HFF-Myc (cell line): ENCODE results near the gene FBXO34.

ENCODE experiments used
- DNase-seq: peaks from one replicate; pipeline ENCODE4 v3.0.0-alpha.2; 2011; ENCODE audit warnings: low read depth; ENCODE audit errors: extremely low read depth
- H3K4me3 ChIP-seq: replicated peaks from 2 replicates; pipeline ENCODE4 v1.5.1; 2011; ENCODE audit warnings: low read depth, mild to moderate bottlenecking, control low read depth, low read length
- CTCF ChIP-seq: IDR thresholded peaks from 2 replicates; pipeline ENCODE4 v1.5.1; 2012; ENCODE audit warnings: mild to moderate bottlenecking, low read depth, low read length, control low read depth; ENCODE audit errors: missing control alignments

The FBXO34 gene

DNA sequence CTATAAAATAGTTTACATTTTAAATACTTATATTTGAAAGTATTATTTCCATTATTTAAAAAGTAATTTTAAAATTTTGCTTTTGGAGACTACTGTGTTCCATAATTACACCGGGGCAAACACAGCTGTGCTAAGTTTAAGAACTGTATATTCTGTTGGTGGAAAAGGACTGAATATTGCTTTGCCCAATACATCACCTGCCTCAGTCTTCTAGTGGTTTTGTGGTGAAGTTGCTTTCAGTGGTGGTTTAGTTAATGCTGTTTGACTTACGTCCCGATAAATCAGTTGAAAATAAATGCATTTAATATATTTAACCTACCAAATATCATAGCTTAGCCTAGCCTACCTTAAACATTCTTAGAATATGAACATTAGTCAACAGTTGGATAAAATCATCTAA is 23.4 kb downstream of the FBXO34 start:
- H3K4me3 ChIP-seq, result no peak overlapping the region
- no peak for TF ChIP-seq CTCF
- DNase-seq, result no peak

DNA sequence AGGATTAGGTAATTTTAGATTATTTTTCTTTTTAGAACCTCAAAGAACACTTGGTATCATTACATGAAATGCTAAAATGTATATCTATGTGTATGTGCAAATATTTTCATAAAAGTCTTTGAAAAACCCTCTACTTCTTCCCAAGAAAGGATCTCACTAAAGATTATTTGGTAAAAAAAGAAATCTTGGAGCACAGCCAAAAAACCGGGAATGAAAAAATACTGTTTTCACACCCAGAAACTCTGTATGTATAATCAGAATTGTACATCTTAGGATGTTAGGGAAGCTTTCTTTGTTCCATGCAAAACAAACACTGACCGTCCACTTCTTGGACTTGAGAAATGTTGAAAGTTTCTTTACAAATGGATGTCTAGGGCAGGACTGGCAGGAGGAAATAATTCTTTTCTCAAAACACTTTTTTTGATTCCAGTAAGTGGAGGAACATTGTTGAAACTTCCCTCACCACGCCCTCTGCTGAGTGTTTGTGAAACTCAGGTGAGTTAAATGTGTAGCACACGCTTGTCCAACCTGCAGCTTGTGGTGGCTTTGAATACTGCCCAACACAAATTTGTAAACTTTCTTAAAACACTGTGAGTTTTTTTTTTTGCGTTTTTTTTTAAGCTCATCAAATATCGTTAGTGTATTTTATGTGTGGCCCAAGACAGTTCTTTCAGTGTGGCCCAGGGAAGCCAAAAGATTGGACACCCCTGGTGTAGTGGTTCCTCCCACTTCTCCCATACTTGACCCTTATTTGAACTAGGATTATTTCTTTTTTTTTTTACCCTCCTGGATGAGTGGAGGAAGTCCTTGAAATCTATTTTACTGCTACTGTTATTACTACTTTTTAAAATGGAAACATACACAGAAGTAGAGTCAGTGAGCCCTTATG is 26.6 kb downstream of the FBXO34 start:
- TF ChIP-seq CTCF, result no peak
- no peak overlapping the region for H3K4me3 ChIP-seq
- no peak for DNase-seq

- no peak overlapping the region for H3K4me3 ChIP-seq
- no peak for DNase-seq
- no peak for TF ChIP-seq CTCF
Observed at GRCh38 chr14:55298500-55298822, 27.2 kb downstream of the FBXO34 start.

DNA sequence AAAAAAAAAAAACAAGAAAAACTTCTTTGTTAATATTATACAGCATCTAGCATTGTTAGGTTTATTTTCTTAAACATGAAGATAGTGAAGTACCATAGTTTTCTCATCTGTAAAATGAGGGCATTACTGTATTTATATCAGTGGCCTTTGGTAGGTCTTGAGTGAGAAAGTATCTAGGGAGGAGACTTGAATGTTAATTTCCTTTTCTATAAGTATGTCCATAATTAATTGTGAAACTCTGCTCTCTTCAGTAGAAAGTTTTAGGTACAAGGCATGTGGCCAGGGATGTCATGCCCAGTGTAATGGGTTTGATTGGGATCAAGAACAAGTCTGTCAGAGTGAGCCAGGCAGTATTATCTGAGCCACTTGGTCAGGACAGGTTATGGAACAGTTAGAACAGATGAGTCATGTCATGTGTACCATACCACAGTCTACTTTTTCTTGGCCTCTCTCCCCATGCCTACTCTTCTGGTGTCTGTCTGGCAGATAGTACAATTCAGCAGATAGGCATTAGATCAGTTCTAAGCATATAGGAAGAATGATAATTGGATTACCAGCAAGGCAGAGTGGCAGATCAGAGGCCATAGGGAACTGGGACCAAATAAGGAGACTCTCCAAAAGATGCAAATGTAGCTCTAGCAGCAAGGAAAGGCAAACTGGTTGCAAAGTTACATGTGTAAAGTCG is 30.4 kb downstream of the FBXO34 start:
- no peak for TF ChIP-seq CTCF
- no peak for DNase-seq
- H3K4me3 ChIP-seq, result no peak overlapping the region

DNA sequence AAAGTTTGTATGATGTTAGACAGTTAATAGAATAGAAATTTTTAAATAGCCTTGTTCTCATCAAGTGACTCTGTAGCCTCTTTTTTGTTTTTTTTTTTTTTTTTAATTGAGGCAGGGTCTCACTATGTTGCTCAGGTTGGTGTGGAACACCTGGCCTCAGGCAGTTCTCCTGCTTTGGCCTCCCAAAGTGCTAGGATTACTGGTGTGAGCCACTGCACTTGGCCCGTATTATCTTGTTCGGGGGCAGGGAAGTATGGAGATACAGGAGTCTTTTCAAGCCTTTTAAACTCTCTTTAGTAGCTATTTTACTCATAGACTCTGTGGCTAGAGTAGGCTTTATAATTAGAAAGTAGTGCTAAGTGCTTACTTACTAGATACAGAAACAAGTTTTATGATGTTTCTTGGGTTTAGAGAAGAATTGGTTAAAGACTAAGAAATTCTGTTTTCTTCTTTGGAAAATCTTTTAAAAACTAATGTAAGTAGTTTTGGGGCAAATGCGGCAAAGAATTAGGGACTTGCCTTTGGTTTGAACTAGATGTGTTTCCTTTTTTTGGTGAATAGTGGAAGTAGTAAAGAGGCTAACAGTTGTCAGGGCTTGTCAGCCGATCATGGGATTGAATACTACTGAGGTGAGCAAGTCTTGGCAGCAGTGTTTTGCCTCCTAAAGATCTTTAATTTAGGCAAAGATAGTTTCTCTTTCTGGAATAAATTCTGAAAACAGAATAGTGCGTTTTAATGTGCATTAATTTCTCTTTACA is 31.3 kb downstream of the FBXO34 start:
- DNase-seq, result no peak
- H3K4me3 ChIP-seq, result no peak overlapping the region
- no peak for TF ChIP-seq CTCF

- DNase-seq, result no peak
- no peak overlapping the region for H3K4me3 ChIP-seq
- no peak for TF ChIP-seq CTCF
Observed at GRCh38 chr14:55303125-55303499, 31.9 kb downstream of the FBXO34 start.
